ENCODE results near the gene KCTD16.

KCTD16 gene

DNA sequence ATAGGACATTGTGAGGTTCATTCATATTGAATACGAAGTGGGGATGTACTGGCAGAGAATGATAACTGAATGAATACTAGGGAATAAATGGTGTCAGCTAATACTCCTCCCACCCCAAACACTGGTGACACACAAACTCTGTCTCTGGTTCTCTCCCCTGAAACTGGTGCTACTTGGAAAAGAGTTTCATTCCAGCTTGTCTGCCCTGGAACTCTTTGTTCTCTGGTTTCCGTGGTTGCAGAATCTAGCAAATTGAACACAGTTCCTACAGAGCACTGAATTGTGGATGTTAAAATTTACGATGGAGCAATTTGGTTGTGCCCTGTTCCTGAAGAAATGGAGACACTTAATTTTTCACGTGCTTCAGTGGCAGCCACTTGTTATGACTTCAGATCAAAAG lies 181.7 kb downstream of the KCTD16 start:
- no peak for DNase-seq

- no peak for DNase-seq
These were observed 182.2 kb downstream of the KCTD16 start for GRCh38 chr5:144352732-144353317.

DNA sequence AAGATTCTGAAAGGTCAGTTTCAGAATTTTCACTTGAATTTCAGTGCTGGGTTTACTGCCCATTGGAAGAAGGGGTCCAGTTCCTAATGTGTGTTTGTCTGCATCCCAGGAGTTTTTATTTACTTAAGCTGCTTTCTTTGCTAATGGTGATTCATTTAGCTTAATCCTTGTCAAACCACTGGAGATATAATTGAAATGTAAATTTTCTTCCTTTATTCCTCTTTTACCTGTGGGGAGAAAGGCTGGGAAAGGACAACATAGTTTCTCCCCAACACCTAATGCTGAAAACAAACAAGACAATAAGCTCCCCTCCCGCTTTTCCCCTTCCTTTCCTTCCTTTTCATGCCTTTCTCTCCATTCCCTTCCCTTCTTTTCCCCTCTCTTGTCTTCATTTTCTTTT lies 185.8 kb downstream of the KCTD16 start:
- no peak for DNase-seq

- DNase-seq = no peak
These were observed 190.7 kb downstream of the KCTD16 start for GRCh38 chr5:144361406-144361805.

GRCh38 chr5:144365885-144366284 lies 195.2 kb downstream of the KCTD16 start:
- no peak for DNase-seq

- DNase-seq = no peak
These were observed 197.3 kb downstream of the KCTD16 start for GRCh38 chr5:144367991-144368390.

DNA sequence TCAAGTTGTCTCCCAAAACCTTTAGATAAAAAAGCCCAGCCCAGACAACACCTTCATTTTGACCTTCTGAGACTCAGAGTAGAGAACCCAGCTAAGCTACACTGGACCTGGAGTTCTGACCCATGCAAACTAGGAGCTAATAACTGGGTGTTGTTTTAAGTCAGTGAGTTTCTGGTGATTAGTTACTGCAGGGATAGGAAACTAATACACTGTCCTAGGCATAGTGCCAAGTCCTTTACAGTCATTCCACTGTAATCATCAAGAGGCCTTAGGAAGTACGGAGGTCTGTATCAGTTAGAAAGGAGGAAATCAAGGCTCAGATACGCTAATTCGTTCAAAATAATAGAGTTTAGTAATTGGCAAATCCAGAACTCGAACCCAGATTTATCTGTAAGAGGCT lies 197.9 kb downstream of the KCTD16 start:
- DNase-seq = no peak

GRCh38 chr5:144369006-144369405 lies 198.3 kb downstream of the KCTD16 start:
- no peak for DNase-seq

DNA sequence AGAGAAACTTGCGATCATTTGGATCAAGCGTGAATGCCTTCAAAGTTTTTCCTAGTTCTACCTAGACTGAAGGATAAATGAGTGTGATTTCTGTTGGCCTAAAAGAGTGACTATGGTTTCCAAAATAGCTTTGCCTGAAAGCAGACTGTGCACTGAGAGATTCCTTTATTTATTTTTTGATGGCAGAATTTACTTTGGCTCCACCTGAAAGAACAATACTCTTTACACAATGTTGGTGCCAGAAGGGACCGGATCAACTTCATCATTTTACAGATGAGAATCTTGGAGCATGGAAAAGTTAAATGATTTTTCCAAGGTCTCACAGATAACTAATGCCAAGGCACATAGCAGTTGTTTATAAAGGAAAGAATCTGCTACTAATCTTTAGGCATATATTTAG lies 199.6 kb downstream of the KCTD16 start:
- no peak for DNase-seq

- no peak for DNase-seq
These were observed 204.0 kb downstream of the KCTD16 start for GRCh38 chr5:144374637-144375036.

GRCh38 chr5:144377207-144377606 lies 206.5 kb downstream of the KCTD16 start:
- DNase-seq = no peak

DNA sequence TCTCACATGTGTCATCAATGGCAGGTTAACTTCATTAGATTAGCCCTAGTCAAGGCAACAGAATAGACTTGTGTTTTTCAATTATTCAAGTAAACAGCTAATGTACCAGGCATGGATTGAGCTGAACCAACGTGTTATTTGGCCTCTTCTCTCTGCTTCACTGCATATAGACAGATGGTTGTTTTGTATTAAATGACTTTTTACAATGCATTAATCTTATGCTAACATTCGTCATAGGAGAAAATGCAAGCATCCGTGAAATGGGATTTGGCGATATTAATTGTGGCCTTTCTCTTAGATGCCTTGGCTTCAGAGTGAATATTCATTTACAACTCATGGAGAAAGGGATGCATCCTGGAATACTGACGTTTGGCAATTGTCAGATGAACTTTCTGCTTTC lies 208.0 kb downstream of the KCTD16 start:
- DNase-seq = no peak

GRCh38 chr5:144385597-144385996 lies 214.9 kb downstream of the KCTD16 start:
- no peak for DNase-seq

GRCh38 chr5:144386315-144386714 lies 215.6 kb downstream of the KCTD16 start:
- no peak for DNase-seq

DNA sequence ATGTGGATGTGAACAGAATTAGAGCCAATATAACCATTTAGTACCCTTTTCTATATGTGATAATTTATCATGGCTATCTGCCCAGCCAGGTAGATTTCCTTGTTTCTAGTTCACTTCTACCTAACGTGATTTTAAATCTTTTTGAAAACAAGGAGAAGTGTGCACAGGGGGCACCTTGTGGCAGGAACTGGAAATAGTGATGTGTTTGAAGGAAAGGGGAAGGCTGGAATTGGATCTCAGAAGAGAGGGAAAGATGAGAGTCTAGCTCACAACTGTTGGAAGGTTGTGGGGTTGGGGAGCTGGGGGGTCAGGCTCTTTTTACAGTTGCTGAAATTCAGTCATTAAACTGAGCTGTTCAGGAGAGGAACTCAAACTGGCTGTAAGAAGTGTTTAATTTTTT lies 219.5 kb downstream of the KCTD16 start:
- no peak for DNase-seq

- DNase-seq = no peak
These were observed 220.4 kb downstream of the KCTD16 start for GRCh38 chr5:144391044-144391443.

- no peak for DNase-seq
These were observed 223.2 kb downstream of the KCTD16 start for GRCh38 chr5:144393641-144394435.

GRCh38 chr5:144395704-144396103 lies 225.0 kb downstream of the KCTD16 start:
- no peak for DNase-seq

- no peak for DNase-seq
These were observed 232.4 kb downstream of the KCTD16 start for GRCh38 chr5:144403058-144403457.

- DNase-seq = no peak
These were observed 233.2 kb downstream of the KCTD16 start for GRCh38 chr5:144403817-144404420.

- DNase-seq = no peak
These were observed 234.0 kb downstream of the KCTD16 start for GRCh38 chr5:144404672-144405071.

- DNase-seq = no peak
These were observed 235.3 kb downstream of the KCTD16 start for GRCh38 chr5:144405991-144406390.

DNA sequence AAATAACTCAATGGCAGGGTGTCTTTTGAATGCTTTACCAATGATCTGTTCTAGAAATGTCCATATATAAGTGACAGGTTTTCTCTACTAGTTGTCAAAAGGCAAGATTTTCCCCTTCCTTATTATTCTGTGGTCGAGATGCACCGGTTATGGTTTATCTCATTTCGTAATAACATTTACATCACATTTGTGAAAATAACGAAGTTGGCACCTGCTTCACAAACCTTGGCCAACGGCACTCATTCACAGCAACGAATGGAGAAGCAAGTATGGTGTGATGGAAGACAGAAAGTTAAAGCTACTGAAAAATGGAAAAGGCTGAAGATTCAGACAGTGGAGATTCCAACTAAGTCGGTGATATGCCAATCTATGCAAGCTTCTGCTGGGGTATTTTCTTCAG lies 235.8 kb downstream of the KCTD16 start:
- no peak for DNase-seq
